Cardiac muscle cell (in vitro differentiated cells and primary cell): ENCODE data around the gene NHLRC4. TPM values are rescaled to one million over a fixed set of nuclear protein-coding genes. Genes with fewer than 3 reads are reported as not detected.

Source experiments
- DNase-seq, 2 donors: peaks; one replicate each; pipeline versions ENCODE4 v3.0.0 to v3.0.0-alpha.2; 2010 to 2017; ENCODE audit warnings: low read depth in 1 of 2, low spot score in 1 of 2
- H3K27ac ChIP-seq: fragments of 200-600 bp; sonication (generic); 2 replicates; pipeline ENCODE4 v1.5.1; 2016
- H3K27me3 ChIP-seq: fragments of 200-600 bp; sonication (generic); 2 replicates; pipeline ENCODE4 v1.6.0; 2016; ENCODE audit warnings: control low read depth
- H3K36me3 ChIP-seq: fragments of 200-600 bp; sonication (generic); 2 replicates; pipeline ENCODE4 v1.5.1; 2016; ENCODE audit warnings: control low read depth
- H3K4me1 ChIP-seq: fragments of 200-600 bp; sonication (generic); 2 replicates; pipeline ENCODE4 v1.8.1; 2017; ENCODE audit warnings: low read depth, mild to moderate bottlenecking, mixed run types
- H3K4me3 ChIP-seq: fragments of 200-600 bp; sonication (generic); 2 replicates; pipeline ENCODE4 v1.5.1; 2016; ENCODE audit warnings: mild to moderate bottlenecking
- H3K9me3 ChIP-seq: fragments of 200-600 bp; sonication (generic); 2 replicates; pipeline ENCODE4 v1.5.1; 2017; ENCODE audit warnings: low read depth, mild to moderate bottlenecking, control low read depth
- CTCF ChIP-seq: IDR thresholded peaks from 2 replicates; pipeline ENCODE4 v1.5.1; 2012; ENCODE audit warnings: low read depth, mild to moderate bottlenecking, low read length
- polyA plus RNA-seq: library from polyadenylated mRNA; unstranded; fragments of >200 nt; fragmentation: Nextera tagmentation; extraction: Ambion mirVana; gene quantifications from 2 replicates; pipeline ENCODE4 v1.2.1, GENCODE V29; 2016
- total RNA-seq: library from RNA; depleted of rRNA; stranded (reverse); fragments of >200 nt; gene quantifications from 2 replicates; pipeline ENCODE4 v1.2.3, GENCODE V29; 2016

Gene NHLRC4
- total and polyA plus RNA-seq, 2 experiments from 2014 or later, result 2.6 to 3.6 TPM

GRCh38 chr16:574021-574760 lies 7.4 kb downstream of the NHLRC4 start:
- H3K9me3 ChIP-seq, result no peaks in the 10 kb centered on the region
- no peak for TF ChIP-seq CTCF
- no peak for DNase-seq
- H3K4me1 ChIP-seq, result peaks cover under 1% of the 10 kb centered on the region
- no peak overlapping the region for H3K27ac ChIP-seq
- no peak overlapping the region for H3K4me3 ChIP-seq
- H3K36me3 ChIP-seq, result no peaks in the 10 kb centered on the region
- H3K27me3 ChIP-seq, result no peaks in the 10 kb centered on the region

- no peak for TF ChIP-seq CTCF
- H3K9me3 ChIP-seq, result no peaks in the 10 kb centered on the region
- H3K4me1 ChIP-seq, result no peaks in the 10 kb centered on the region
- no peak overlapping the region for H3K27ac ChIP-seq
- no peaks in the 10 kb centered on the region for H3K36me3 ChIP-seq
- no peaks in the 10 kb centered on the region for H3K27me3 ChIP-seq
- no peak overlapping the region for H3K4me3 ChIP-seq
- DNase-seq, result no peak
Observed at GRCh38 chr16:575354-576196, 8.8 kb downstream of the NHLRC4 start.

GRCh38 chr16:576197-576822 lies 9.5 kb downstream of the NHLRC4 start:
- no peaks in the 10 kb centered on the region for H3K36me3 ChIP-seq
- no peak for TF ChIP-seq CTCF
- no peaks in the 10 kb centered on the region for H3K9me3 ChIP-seq
- no peak overlapping the region for H3K27ac ChIP-seq
- H3K4me3 ChIP-seq, result no peak overlapping the region
- no peaks in the 10 kb centered on the region for H3K27me3 ChIP-seq
- no peaks in the 10 kb centered on the region for H3K4me1 ChIP-seq
- no peak for DNase-seq

- H3K27ac ChIP-seq, result no peak overlapping the region
- TF ChIP-seq CTCF, result no peak
- no peaks in the 10 kb centered on the region for H3K36me3 ChIP-seq
- H3K9me3 ChIP-seq, result no peaks in the 10 kb centered on the region
- no peak for DNase-seq
- no peaks in the 10 kb centered on the region for H3K27me3 ChIP-seq
- no peaks in the 10 kb centered on the region for H3K4me1 ChIP-seq
- H3K4me3 ChIP-seq, result no peak overlapping the region
Observed at GRCh38 chr16:576823-577201, 10.0 kb downstream of the NHLRC4 start.

GRCh38 chr16:577796-578195 lies 11.0 kb downstream of the NHLRC4 start:
- Histone ChIP-seq H3K4me3 (no peak overlapping the region), H3K36me3 (no peaks in the 10 kb centered on the region), H3K27me3 (no peaks in the 10 kb centered on the region), H3K4me1 (no peaks in the 10 kb centered on the region), H3K9me3 (no peaks in the 10 kb centered on the region), H3K27ac (no peak overlapping the region)
- TF ChIP-seq CTCF, result no peak
- no peak for DNase-seq
